GM19025 (cell line): Measurements from ENCODE around the gene NKD1.

ENCODE experiments used
- ATAC-seq: cut with Tn5 transposase; IDR thresholded peaks from one replicate; pipeline ENCODE4 v1.9.1; 2021; ENCODE audit warnings: mild to moderate bottlenecking, low read depth, moderate library complexity; ENCODE audit not compliant: unreplicated experiment

The NKD1 gene

DNA sequence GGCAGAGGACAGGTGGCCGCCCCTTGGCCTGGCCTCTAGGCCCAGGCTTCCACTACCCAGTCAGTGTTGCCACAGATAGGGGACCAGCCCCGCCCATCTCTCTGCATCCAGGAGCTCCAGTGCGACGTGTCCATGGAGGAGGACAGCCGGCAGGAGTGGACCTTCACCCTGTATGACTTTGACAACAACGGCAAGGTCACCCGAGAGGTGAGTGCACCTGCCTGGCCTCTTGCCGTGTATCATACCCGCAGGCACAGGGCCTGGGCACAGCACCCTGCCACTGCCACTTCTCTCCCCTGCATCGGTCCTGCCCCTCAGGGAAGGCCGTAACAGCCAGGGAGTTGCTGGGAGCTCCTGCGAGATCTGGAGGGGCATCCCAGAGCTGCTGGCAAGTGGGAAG lies 77.2 kb downstream of the NKD1 start:
- ATAC-seq: no peak

DNA sequence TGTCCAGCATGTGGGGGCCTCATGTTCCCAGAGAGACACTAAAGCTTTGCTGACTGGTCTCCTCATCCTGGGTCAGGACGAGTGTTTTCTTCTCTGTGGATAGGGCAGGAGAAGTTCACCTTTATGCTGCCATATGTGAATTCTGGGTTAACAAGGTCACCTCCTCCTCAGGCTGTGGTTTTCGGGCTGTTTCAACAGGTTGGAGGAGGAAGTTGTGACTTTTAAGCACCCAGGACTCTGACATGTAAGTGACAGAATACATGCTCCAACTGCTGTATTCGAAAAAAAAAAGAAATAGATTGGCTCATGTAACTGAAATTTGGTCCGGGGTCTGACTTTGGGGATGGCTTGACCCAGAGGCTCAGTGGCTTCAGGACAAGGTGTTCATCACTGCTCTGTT lies 78.7 kb downstream of the NKD1 start:
- ATAC-seq: no peak

DNA sequence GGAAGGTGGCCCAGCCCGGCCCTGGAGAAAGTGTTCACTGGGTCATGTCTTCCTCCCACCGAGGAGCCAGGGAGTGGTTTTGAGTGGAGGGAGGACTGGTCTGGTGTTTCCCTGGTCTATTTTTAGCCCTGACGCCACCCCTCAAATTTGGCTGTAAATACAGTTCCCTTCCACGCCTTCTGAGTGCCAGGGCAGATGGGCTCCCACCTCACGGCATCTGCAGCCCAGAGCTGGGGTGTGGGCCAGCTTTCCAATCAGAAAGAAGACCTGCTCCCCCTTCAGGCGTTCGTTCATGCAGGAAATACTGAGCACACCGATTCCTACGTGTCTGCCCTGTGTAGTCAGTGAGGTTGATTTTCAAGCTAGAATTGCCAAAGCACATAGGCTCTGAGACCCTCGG lies 79.2 kb downstream of the NKD1 start:
- ATAC-seq: no peak

DNA sequence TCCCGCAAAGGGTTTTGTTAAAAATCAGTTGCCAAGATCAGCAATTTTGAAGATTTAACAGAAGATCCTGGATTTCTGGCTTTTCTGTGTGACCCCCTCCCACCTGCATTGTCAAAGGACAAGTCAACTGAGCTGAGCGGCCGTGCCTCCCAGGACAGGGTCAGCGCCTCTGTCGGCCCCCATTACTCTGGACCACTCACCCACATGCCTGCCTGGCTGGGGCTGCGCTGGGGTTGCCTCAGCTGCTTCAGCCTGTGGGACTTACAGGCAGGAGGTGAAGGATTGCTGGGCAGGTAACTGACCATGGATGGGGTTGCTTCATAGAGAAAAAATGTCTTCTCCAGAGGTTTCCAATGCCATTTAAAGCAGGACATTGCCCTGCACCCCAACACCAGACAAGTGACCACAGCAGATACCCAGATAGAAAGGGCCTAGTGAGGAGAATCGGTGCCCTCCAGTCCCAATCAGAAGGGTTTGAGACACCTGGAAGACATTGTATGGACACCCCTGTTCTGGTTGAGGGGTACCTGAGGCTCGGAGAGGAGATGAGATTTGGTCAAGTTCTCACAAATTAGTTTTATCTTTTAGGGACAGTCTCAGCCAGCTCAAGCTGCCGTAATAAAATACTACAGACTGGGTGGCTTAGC lies 80.1 kb downstream of the NKD1 start:
- no peak for ATAC-seq

DNA sequence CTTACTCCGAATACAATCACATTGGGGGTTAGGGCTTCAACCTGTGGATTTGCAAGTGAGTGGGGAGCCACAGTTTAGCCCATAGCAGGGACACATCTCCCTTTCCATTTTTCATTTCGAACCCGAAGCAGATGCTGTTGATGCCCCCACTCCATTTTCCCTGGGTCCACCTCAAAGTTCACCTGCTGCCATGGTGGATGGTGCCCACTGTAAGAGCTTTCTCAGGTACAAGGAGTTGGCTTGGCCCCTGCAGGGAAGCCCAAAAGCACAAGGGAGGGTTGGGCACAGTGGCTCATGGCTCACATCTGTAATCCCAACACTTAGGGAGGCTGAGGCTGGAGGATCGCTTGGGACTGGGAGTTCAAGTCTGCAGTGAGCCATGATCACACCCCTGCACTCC lies 81.1 kb downstream of the NKD1 start:
- no peak for ATAC-seq

DNA sequence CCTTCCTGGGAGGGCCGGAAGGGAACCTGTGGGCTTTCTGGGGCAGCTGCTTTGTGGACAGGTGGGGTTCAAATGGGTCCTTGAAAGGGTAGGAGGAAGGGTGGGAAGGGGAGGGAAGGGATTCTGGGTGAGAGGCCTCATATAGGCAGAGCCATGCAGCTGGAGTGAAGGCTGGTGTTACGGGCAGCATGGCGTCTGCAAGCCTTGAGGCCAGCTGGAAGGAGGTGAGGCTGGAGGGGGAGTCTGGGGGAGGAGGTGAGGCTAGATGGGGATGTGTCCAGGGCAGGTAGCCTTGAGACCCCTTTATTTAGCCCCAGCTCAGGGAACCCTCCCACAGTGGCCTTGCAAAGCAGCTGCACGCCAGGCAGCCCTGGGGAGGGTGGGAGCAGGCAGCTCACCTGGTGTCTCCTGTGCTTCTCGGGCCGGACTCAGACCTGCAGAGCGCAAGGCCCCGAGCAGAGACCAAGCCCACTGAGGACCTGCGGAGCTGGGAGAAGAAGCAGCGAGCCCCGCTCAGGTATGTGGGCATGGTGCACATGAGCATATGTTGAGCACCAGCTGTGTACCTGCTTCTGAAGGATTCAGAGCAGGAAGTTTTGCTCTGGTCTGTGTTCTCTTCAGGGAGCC lies 82.3 kb downstream of the NKD1 start:
- ATAC-seq: no peak

DNA sequence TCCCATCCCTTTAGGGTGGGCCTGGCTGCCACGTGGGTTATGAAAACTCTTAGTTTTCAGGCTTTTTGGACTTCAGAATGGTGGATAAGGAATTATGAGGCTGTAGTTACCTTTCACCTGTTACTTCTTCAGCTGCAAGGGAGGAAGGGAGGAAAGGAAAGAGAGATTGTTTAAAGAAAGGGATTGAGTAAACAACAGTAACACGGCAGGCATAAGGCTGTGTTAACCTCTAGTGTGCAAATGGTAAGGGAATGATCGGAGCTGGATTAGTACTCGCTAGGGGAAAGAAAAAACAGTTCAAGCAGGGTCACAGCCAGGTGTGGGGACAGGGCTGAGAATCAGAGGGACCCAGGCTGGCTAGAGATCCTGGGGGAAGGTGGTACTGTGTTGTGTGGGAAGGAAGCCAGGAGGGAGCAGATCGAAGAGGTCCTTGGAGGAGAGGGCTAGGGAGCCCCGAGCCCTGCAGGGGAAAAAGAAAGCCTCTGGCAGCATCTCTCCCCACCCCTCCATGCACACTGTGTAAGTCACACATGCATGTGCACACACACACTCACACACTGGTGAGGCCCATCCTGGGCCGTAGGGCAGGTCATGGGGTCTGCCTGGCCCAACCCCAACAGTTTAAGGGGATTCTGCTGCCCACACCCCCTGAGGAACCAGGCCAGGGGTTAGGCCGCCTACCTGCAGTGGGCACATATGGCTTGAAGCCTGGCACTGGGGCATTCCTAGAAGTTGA lies 83.2 kb downstream of the NKD1 start:
- no peak for ATAC-seq

DNA sequence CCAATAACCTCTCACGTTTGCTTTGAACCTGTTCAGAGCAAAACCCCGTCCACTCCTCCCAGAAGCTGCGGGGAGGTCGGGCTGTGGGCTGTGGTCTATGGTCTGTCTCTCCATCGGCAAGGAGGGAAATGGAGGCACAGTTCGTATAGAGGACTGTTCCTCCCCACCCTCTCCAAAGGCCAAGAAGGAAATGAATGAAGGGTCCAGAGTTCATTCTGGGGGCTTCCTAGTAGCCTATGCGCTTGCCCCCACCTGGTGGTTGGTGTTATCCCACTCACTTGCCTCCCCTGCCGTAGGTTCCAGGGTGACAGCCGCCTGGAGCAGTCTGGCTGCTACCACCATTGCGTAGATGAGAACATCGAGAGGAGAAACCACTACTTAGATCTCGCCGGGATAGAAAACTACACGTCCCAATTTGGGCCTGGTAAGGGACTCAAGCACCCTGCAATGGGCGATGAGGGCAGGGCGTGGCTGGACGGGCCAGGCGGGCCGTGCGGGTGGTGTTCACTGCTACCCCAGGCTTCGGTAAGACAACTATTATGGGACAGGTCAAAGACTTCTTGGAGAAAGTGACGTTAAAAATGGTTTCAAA lies 83.9 kb downstream of the NKD1 start:
- ATAC-seq: no peak

DNA sequence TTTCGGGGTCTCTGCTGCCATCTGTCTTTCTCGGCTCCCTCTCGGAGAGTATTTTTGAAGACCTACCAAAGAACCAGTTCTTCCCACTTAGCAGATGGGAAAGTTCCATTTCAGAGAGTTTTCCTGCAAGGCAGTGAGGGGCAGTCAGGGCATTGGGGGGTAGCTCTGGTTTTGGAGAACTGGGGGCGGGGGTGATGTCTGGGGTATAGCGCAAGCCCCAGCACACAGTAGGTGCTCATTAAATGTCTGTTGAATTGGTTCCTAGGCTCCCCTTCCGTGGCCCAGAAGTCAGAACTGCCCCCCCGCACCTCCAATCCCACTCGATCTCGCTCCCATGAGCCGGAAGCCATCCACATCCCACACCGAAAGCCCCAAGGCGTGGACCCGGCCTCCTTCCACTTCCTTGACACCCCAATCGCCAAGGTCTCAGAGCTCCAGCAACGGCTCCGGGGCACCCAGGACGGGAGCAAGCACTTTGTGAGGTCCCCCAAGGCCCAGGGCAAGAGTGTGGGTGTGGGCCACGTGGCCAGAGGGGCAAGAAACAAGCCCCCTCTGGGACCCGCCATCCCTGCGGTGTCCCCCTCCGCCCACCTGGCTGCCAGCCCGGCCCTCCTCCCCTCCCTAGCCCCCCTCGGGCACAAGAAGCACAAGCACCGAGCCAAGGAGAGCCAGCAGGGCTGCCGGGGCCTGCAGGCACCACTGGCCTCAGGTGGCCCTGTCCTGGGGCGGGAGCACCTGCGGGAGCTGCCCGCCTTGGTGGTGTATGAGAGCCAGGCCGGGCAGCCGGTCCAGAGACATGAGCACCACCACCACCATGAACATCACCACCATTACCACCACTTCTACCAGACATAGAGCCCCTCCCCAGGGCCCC lies 85.0 kb downstream of the NKD1 start:
- ATAC-seq: no peak

DNA sequence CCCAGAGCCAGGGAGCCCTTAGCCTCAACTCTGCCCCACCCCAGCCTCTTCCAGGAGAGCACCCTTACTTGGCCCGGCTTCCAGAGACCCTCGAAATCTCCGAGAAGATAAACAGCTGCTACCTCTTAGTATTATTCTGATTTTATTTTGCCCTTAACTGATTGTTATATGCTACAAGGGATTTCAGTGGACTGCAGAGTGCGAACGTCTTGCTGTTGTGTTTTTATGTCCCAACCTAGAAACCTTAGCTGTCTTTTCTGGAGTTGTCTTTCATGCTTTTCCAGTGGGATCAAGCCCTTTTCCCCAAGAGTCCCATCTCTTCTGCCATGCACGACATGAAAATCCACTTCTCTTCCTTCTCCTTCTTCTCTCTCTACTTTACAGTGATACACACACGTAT lies 85.9 kb downstream of the NKD1 start:
- ATAC-seq: no peak

DNA sequence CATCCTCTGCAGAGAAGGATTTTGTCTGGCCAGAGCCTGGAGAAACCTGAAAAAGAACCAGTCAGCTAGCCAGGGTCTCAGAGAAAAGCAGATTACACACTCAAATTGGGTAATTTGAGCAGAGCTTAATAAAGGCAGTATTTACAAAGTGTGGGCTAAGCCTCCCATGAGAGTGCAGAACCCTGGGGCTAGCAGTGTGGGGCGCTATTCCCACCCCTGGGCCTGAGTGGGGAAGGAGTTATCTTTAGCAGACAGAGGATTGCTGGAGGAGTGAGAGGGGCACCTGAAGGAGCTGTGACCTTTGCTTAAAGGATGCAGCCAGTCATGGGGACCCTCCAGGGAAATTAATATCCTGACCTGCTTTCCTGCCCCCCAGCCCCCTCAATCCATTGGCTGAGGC lies 86.8 kb downstream of the NKD1 start:
- ATAC-seq: no peak

DNA sequence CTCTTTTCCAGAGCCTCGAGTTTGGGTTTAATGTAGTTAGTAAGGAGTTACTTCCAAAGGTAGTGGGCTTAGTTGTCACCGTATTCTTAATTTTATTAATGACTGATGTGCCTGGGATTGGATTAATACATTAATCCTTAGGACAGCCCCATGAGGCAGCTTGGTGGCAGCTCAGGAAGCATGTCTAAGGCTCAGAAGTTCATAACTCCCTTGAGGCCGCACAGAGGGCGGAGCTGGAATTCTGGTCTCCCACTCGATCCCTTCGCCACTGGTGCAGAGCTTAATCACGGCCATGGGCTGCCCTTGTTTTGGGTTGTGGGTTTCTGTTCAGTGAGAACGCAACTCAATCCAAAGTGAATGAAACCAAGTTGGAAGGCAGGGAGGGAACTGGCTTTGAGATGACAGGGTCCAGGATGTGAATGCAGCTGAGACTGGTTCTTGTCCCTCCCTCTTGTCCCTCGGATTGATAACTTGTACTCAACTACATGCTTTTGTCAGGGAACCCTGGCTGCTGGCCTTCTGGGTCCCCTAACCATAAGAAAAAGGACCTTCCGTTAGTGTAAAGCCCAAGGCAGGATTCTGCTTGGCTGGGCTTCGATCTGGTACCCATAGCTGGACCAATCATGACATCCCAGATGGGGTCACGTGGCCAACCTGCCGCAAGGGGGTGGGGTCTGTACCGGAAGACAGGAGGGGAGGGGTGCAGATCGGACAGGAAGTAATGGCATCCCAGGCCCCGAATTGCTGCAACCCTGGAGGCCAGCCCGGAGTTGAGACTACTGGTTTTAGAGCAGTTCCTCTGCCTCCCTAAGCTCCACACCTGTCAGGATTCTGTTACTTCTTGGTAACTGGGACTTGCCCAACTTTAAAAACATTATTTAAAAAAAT lies 87.6 kb downstream of the NKD1 start:
- ATAC-seq: no peak

DNA sequence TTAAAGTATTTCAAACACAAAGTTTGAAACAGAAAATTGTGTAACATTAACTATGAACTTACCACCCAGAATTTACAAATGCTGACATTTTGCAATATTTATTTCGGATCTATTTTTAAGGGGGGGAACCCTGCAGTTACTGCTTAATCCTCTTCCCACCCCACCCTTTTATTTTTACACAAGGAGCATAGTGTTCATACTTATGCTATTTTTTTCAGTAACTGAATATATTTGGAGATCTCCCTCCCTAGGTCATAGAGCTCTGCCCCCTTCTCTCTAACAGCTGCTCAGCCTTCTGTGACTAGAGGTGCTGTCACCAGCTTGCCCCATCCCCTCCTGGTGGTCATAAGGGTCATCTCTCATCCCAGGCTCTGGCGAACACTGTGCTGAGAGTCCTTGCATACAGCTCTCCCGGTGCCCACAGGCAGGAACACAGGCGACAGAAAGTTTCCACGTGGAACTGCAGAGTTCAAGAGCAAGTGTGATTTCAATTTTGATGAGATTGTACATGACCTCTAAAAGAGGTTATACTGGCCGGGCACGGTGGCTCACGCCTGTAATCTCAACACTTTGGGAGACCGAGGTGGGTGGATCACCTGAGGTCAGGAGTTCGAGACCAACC lies 88.7 kb downstream of the NKD1 start:
- ATAC-seq: no peak

DNA sequence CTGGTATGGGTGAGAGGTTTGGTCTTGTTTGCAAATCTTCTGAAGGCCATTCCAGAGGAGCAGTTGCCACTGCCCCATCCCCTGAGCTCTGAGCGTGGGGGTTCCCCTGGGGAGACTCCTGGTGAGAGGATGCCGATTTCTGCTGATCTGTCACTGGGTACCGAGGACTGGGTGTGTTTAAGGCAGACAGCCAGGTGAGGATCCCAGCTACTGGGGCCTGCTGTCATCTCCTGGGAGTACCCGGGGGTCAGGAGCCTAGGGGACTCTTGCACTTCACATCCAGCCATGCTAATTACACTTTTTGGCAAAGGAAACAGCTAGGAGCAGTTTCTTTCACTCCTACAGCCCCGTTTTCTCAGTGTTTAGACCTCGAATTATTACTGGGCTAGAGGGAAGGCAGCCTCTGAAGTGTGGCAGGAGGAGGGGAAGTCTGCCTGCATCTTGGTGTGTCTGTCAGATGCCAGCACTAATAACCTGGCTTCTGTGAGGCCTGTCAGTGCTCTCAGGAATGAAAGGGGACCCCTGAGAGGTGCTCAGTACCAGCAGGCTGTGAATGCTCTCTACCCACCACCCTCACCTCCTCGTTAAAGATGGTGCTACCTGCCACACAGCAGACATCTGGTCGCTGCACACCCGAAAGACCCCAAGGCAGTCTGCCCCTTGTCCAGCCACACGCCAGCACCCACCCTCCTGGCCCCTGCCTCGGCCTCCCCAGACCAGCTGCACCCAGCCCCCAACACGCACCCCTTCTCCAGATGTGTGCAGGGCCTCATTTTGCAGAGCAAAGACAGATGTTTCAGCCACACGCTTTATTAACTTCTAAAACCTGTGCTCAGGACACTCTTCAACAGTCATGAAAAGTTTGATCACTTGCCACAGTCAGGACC lies 89.8 kb downstream of the NKD1 start:
- ATAC-seq: no peak

DNA sequence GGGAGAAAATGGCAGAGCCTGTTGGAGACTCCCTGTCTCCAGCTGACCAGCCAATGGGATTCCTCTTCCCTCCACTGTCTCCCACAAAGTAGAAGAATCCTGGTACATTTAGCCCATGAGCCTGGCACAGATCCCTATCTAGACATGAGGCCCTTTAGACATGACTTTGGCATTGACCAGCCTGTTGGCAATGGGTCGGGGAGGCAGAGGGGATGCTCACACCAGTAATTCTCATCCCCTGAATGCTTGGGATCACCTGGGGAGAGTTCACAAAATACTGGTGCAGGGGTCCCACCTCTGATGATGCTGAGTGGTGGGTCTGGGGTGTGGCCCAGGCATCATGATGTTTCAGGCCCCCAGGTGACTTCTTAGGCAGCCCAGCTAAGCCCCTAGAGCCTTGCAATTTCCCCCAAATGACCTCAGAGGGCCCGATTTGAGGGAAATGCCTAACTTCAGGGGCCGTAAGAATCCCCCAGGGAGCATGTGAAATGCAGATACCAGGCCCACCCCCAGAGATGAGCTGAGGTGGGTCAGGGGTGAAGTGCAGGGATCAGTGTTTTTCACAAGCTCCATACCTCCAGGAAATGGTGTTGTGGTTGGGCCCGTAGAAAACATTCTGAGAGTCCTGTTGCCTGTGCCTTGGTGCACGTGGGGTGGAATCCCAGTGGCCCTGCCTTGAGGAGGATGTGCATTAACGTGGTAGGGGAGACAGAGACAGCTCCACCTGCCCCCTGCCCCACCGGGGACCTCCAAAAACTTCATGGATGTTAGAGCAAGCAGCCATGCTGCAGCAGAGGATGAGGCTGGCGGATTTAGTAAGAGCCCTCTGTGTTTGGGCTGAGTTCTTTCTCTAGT lies 90.8 kb downstream of the NKD1 start:
- no peak for ATAC-seq

DNA sequence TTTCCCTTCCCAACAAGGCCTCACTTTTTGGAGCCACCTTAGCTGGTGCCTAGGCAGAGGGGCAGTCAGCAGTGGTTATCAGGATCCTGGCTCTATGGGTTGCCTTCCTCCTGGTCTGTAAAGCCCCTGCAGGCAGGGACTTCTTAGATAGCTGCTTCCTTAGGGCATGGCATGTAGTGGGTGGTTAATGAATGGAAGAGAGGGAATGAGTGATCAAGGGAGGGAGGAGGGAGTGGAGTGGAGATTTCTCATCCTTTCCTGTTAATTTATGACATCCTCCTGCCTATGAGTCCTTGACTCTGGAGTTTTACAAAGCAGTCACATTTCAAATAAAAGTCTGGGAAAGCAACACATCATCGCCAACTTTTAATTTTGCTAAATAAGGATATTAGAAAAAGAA lies 92.2 kb downstream of the NKD1 start:
- ATAC-seq: no peak
